Measurements from ENCODE around the gene CACFD1.

DNA sequence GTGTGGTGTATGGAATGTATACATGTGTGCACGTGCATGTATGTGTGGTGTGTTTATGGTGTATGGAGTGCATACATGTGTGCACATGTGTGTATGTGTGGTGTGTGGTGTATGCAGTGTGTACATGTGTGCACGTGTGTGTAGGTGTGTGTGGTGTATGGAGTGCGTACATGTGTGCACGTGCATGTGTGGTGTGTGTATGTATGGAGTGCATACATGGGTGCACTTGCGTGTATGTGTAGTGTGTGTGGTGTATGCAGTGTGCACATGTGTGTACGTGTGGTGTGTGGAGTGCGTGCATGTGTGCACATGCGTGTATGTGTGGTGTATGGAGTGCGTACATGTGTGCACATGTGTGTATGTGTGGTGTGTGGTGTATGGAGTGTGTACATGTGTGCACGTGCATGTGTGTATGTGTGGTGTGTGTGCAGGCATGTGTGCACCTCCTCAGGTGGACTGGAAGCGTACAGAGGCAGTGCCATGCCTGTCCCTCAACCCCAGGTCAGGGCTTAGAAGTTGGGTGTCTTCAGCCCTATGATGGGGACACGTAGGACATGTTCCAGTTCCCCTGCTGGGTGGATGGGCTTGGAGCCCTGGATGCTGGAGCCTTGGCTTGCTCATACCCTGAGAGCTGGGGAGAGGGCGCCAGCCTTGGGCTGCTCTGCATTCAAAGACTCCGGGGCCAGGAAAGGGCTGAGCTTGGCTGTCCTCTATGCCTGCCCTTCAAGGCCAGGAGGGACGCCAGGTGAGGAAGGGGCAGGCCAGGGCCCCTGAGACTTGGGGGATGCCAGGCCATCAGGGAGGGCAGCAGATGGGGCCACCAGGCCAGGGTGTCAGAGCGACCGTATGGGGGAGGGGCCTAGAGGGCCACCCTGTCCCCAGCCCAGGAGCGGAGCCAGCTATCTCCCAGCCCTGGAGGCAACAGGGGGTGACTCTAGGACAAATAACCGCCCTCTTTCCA, 52.8 kb downstream of the CACFD1 start:
- TF ChIP-seq, protein P1, sequence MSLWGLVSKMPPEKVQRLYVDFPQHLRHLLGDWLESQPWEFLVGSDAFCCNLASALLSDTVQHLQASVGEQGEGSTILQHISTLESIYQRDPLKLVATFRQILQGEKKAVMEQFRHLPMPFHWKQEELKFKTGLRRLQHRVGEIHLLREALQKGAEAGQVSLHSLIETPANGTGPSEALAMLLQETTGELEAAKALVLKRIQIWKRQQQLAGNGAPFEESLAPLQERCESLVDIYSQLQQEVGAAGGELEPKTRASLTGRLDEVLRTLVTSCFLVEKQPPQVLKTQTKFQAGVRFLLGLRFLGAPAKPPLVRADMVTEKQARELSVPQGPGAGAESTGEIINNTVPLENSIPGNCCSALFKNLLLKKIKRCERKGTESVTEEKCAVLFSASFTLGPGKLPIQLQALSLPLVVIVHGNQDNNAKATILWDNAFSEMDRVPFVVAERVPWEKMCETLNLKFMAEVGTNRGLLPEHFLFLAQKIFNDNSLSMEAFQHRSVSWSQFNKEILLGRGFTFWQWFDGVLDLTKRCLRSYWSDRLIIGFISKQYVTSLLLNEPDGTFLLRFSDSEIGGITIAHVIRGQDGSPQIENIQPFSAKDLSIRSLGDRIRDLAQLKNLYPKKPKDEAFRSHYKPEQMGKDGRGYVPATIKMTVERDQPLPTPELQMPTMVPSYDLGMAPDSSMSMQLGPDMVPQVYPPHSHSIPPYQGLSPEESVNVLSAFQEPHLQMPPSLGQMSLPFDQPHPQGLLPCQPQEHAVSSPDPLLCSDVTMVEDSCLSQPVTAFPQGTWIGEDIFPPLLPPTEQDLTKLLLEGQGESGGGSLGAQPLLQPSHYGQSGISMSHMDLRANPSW (CRISPR knock-in tag; conservative IDR thresholded peaks at IDR 0.05; ENCODE audit: low read depth) = no peak
- TF ChIP-seq E2F4 (CRISPR knock-in tag; IDR thresholded peaks at IDR 0.05; ENCODE audit: borderline replicate concordance, low read depth) (no peak), CTCF (IDR thresholded peaks at IDR 0.05) (no peak), CREM (CRISPR knock-in tag; IDR thresholded peaks at IDR 0.05) (no peak), ATF2 (CRISPR knock-in tag; IDR thresholded peaks at IDR 0.05; ENCODE audit: borderline replicate concordance, low read depth) (no peak), IRF2 (CRISPR knock-in tag; IDR thresholded peaks at IDR 0.05; ENCODE audit: borderline replicate concordance, low read depth) (no peak), RORB (CRISPR knock-in tag; IDR thresholded peaks at IDR 0.05) (no peak), ZNF263 (CRISPR knock-in tag; IDR thresholded peaks at IDR 0.05; ENCODE audit: low read depth) (no peak), GABPB1 (CRISPR knock-in tag; IDR thresholded peaks at IDR 0.05) (no peak), ETV6 (CRISPR knock-in tag; IDR thresholded peaks at IDR 0.05) (no peak), CREB1 (CRISPR knock-in tag; IDR thresholded peaks at IDR 0.05) (no peak)
- TF ChIP-seq, protein P2, sequence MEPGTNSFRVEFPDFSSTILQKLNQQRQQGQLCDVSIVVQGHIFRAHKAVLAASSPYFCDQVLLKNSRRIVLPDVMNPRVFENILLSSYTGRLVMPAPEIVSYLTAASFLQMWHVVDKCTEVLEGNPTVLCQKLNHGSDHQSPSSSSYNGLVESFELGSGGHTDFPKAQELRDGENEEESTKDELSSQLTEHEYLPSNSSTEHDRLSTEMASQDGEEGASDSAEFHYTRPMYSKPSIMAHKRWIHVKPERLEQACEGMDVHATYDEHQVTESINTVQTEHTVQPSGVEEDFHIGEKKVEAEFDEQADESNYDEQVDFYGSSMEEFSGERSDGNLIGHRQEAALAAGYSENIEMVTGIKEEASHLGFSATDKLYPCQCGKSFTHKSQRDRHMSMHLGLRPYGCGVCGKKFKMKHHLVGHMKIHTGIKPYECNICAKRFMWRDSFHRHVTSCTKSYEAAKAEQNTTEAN (CRISPR knock-in tag; IDR thresholded peaks at IDR 0.05) = no peak
- TF ChIP-seq, protein P3, sequence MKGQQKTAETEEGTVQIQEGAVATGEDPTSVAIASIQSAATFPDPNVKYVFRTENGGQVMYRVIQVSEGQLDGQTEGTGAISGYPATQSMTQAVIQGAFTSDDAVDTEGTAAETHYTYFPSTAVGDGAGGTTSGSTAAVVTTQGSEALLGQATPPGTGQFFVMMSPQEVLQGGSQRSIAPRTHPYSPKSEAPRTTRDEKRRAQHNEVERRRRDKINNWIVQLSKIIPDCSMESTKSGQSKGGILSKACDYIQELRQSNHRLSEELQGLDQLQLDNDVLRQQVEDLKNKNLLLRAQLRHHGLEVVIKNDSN (CRISPR knock-in tag; IDR thresholded peaks at IDR 0.05) = no peak

Measured in WTC11 (cell line).